Measurements from ENCODE around the gene QPRT.
"Not testable (repeated sequence)": the region's sequence is repeated elsewhere in the genome, so short reads cannot be mapped to it uniquely, and the experiment has no call there.

DNA sequence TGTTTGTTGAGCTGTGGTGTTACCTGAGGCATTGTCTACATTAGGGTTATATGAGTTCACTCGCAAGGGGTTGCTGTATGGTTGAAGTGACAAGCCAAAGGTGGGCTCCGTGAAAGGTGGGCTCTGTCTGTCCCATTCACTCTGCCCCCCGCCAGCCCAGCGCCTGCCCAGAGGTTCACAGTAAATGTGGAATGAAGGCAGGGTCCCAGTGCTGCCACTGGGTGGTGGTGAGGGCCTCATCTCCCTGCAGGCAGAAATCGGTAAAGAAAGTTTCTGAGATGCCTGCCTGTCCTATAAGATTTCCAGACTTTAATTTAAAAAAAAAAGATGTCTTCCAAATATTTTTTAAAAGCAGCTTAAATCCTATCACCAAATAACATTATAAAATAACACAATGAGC lies 42.6 kb upstream of the QPRT start:
- TF ChIP-seq, protein P1, sequence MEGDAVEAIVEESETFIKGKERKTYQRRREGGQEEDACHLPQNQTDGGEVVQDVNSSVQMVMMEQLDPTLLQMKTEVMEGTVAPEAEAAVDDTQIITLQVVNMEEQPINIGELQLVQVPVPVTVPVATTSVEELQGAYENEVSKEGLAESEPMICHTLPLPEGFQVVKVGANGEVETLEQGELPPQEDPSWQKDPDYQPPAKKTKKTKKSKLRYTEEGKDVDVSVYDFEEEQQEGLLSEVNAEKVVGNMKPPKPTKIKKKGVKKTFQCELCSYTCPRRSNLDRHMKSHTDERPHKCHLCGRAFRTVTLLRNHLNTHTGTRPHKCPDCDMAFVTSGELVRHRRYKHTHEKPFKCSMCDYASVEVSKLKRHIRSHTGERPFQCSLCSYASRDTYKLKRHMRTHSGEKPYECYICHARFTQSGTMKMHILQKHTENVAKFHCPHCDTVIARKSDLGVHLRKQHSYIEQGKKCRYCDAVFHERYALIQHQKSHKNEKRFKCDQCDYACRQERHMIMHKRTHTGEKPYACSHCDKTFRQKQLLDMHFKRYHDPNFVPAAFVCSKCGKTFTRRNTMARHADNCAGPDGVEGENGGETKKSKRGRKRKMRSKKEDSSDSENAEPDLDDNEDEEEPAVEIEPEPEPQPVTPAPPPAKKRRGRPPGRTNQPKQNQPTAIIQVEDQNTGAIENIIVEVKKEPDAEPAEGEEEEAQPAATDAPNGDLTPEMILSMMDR (IDR thresholded peaks at IDR 0.05), result not testable (repeated sequence)
- not testable (repeated sequence) for TF ChIP-seq EZH2 (IDR thresholded peaks at IDR 0.05; ENCODE audit: borderline replicate concordance, insufficient read depth, low read depth, low read length, poor library complexity, severe bottlenecking)

Data from B cell (primary cell).